ENCODE data around the gene KCNMB4.

- TF ChIP-seq, protein P1, sequence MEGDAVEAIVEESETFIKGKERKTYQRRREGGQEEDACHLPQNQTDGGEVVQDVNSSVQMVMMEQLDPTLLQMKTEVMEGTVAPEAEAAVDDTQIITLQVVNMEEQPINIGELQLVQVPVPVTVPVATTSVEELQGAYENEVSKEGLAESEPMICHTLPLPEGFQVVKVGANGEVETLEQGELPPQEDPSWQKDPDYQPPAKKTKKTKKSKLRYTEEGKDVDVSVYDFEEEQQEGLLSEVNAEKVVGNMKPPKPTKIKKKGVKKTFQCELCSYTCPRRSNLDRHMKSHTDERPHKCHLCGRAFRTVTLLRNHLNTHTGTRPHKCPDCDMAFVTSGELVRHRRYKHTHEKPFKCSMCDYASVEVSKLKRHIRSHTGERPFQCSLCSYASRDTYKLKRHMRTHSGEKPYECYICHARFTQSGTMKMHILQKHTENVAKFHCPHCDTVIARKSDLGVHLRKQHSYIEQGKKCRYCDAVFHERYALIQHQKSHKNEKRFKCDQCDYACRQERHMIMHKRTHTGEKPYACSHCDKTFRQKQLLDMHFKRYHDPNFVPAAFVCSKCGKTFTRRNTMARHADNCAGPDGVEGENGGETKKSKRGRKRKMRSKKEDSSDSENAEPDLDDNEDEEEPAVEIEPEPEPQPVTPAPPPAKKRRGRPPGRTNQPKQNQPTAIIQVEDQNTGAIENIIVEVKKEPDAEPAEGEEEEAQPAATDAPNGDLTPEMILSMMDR (IDR thresholded peaks at IDR 0.05) = no peak
- no peak for TF ChIP-seq POLR2A (IDR thresholded peaks at IDR 0.05)
Observed at GRCh38 chr12:70351076-70351475, 15.0 kb upstream of the KCNMB4 start.
